Measurements from ENCODE around the gene MCTP1.

MCTP1 gene

GRCh38 chr5:95244479-95244878 is 40.4 kb downstream of the MCTP1 start:
- TF ChIP-seq POLR2AphosphoS5 (IDR thresholded peaks at IDR 0.05; ENCODE audit: low read depth, low read length) = no peak
- DNase-seq (ENCODE audit: insufficient read length) (no peak), FAIRE-seq (no peak)

- TF ChIP-seq POLR2A (IDR thresholded peaks at IDR 0.05; ENCODE audit: low read depth, low read length) (no peak), POLR2AphosphoS5 (IDR thresholded peaks at IDR 0.05; ENCODE audit: low read depth, low read length) (no peak), TAF1 (IDR thresholded peaks at IDR 0.05; ENCODE audit: borderline replicate concordance, low read depth, low read length) (no peak)
- no peak for FAIRE-seq
- DNase-seq (ENCODE audit: insufficient read length) = peak; percentile 1
Measured at GRCh38 chr5:95241635-95242034, 43.3 kb downstream of the MCTP1 start.

- DNase-seq (ENCODE audit: insufficient read length) (no peak), FAIRE-seq (no peak)
- TF ChIP-seq POLR2AphosphoS5 (IDR thresholded peaks at IDR 0.05; ENCODE audit: low read depth, low read length) (no peak), TAF1 (IDR thresholded peaks at IDR 0.05; ENCODE audit: borderline replicate concordance, low read depth, low read length) (no peak), POLR2A (IDR thresholded peaks at IDR 0.05; ENCODE audit: low read depth, low read length) (no peak)
Measured at GRCh38 chr5:95241161-95241560, 43.7 kb downstream of the MCTP1 start.

- TF ChIP-seq TAF1 (IDR thresholded peaks at IDR 0.05; ENCODE audit: borderline replicate concordance, low read depth, low read length) (no peak), POLR2AphosphoS5 (IDR thresholded peaks at IDR 0.05; ENCODE audit: low read depth, low read length) (no peak), POLR2A (IDR thresholded peaks at IDR 0.05; ENCODE audit: low read depth, low read length) (no peak)
- FAIRE-seq = peak; percentile 21
- DNase-seq (ENCODE audit: insufficient read length) = no peak
Measured at GRCh38 chr5:95238560-95239325, 46.2 kb downstream of the MCTP1 start.

GRCh38 chr5:95237324-95237723 is 47.6 kb downstream of the MCTP1 start:
- TF ChIP-seq POLR2AphosphoS5 (IDR thresholded peaks at IDR 0.05; ENCODE audit: low read depth, low read length) = no peak
- TF ChIP-seq POLR2A (IDR thresholded peaks at IDR 0.05; ENCODE audit: low read depth, low read length) = no peak
- TF ChIP-seq TAF1 (IDR thresholded peaks at IDR 0.05; ENCODE audit: borderline replicate concordance, low read depth, low read length) = no peak
- DNase-seq (ENCODE audit: insufficient read length) = no peak
- no peak for FAIRE-seq

GRCh38 chr5:95235439-95235982 is 49.4 kb downstream of the MCTP1 start:
- TF ChIP-seq POLR2AphosphoS5 (IDR thresholded peaks at IDR 0.05; ENCODE audit: low read depth, low read length) (no peak), TAF1 (IDR thresholded peaks at IDR 0.05; ENCODE audit: borderline replicate concordance, low read depth, low read length) (no peak), POLR2A (IDR thresholded peaks at IDR 0.05; ENCODE audit: low read depth, low read length) (no peak)
- FAIRE-seq = no peak
- no peak for DNase-seq (ENCODE audit: insufficient read length)

GRCh38 chr5:95229646-95230045 is 55.2 kb downstream of the MCTP1 start:
- DNase-seq (ENCODE audit: insufficient read length) (no peak), FAIRE-seq (no peak)
- TF ChIP-seq POLR2AphosphoS5 (IDR thresholded peaks at IDR 0.05; ENCODE audit: low read depth, low read length) (no peak), POLR2A (IDR thresholded peaks at IDR 0.05; ENCODE audit: low read depth, low read length) (no peak), TAF1 (IDR thresholded peaks at IDR 0.05; ENCODE audit: borderline replicate concordance, low read depth, low read length) (no peak)

- FAIRE-seq (no peak), DNase-seq (ENCODE audit: insufficient read length) (no peak)
- TF ChIP-seq POLR2A (IDR thresholded peaks at IDR 0.05; ENCODE audit: low read depth, low read length) (no peak), POLR2AphosphoS5 (IDR thresholded peaks at IDR 0.05; ENCODE audit: low read depth, low read length) (no peak), TAF1 (IDR thresholded peaks at IDR 0.05; ENCODE audit: borderline replicate concordance, low read depth, low read length) (no peak)
Measured at GRCh38 chr5:95224701-95225459, 60.0 kb downstream of the MCTP1 start.

GRCh38 chr5:95223566-95224258 is 61.2 kb downstream of the MCTP1 start:
- DNase-seq (ENCODE audit: insufficient read length) (no peak), FAIRE-seq (no peak)
- no peak for TF ChIP-seq POLR2AphosphoS5 (IDR thresholded peaks at IDR 0.05; ENCODE audit: low read depth, low read length)
- no peak for TF ChIP-seq TAF1 (IDR thresholded peaks at IDR 0.05; ENCODE audit: borderline replicate concordance, low read depth, low read length)
- no peak for TF ChIP-seq POLR2A (IDR thresholded peaks at IDR 0.05; ENCODE audit: low read depth, low read length)

- no peak for TF ChIP-seq TAF1 (IDR thresholded peaks at IDR 0.05; ENCODE audit: borderline replicate concordance, low read depth, low read length)
- TF ChIP-seq POLR2AphosphoS5 (IDR thresholded peaks at IDR 0.05; ENCODE audit: low read depth, low read length) = no peak
- no peak for TF ChIP-seq POLR2A (IDR thresholded peaks at IDR 0.05; ENCODE audit: low read depth, low read length)
- no peak for DNase-seq (ENCODE audit: insufficient read length)
- FAIRE-seq = no peak
Measured at GRCh38 chr5:95222836-95223235, 62.1 kb downstream of the MCTP1 start.

- FAIRE-seq (no peak), DNase-seq (ENCODE audit: insufficient read length) (no peak)
- TF ChIP-seq TAF1 (IDR thresholded peaks at IDR 0.05; ENCODE audit: borderline replicate concordance, low read depth, low read length) (no peak), POLR2A (IDR thresholded peaks at IDR 0.05; ENCODE audit: low read depth, low read length) (no peak), POLR2AphosphoS5 (IDR thresholded peaks at IDR 0.05; ENCODE audit: low read depth, low read length) (no peak)
Measured at GRCh38 chr5:95221234-95221633, 63.7 kb downstream of the MCTP1 start.
